ENCODE data around the gene MED10. TPM values are rescaled to one million over a fixed set of nuclear protein-coding genes. Genes with fewer than 3 reads are reported as not detected.

The MED10 gene
- polyA plus RNA-seq, 1 donor (not counting 4 experiments of a cell fraction or from before 2014, with no cell fraction given), result 38.8 TPM

- no peak overlapping the region for H3K4me2 ChIP-seq (ENCODE audit: control insufficient read depth, extremely low read depth, insufficient read depth, low read depth, low read length)
- no peaks in the 10 kb centered on the region for H3K27me3 ChIP-seq (ENCODE audit: control insufficient read depth, extremely low read depth, insufficient read depth, low read length)
- H3K9me3 ChIP-seq (ENCODE audit: control insufficient read depth, low read depth, low read length), result no peaks in the 10 kb centered on the region
- no peak for DNase-seq (ENCODE audit: low read depth, low spot score)
- dilution Hi-C loops (cut with MboI; ENCODE audit: extremely low pct_ligation_motif_present, low sequenced_read_pairs), result no loop called here
- H3K79me2 ChIP-seq (ENCODE audit: control insufficient read depth, insufficient read depth, low read length), result no peaks in the 10 kb centered on the region
- FAIRE-seq, result no peak
- H2AFZ ChIP-seq (ENCODE audit: control insufficient read depth, low read length), result no peak overlapping the region
- no peaks in the 10 kb centered on the region for H3K36me3 ChIP-seq (ENCODE audit: control insufficient read depth in 2 of 2, extremely low read depth in 1 of 2, insufficient read depth in 2 of 2, low read length in 2 of 2)
- H3K4me3 ChIP-seq (ENCODE audit: control insufficient read depth in 2 of 3, extremely low read depth in 1 of 3, insufficient read depth in 2 of 3, low read depth in 1 of 3, low read length in 3 of 3), result no peak overlapping the region
- no peak for TF ChIP-seq EZH2 (IDR thresholded peaks at IDR 0.05; ENCODE audit: low read length)
- TF ChIP-seq CTCF (optimal IDR thresholded peaks at IDR 0.05 in 1 of 3, IDR thresholded peaks at IDR 0.05 in 1 of 3, conservative IDR thresholded peaks at IDR 0.05 in 1 of 3; ENCODE audit: extremely low read depth in 1 of 3, insufficient read depth in 2 of 3, low read length in 3 of 3), result no peak
- no peaks in the 10 kb centered on the region for H4K20me1 ChIP-seq (ENCODE audit: control insufficient read depth, extremely low read depth, insufficient read depth, low read length)
- H3K9ac ChIP-seq (ENCODE audit: control insufficient read depth, extremely low read depth, insufficient read depth, low read length), result no peak overlapping the region
- no peak overlapping the region for H3K27ac ChIP-seq (ENCODE audit: control insufficient read depth, insufficient read depth, low read length)
- H3K9me1 ChIP-seq (ENCODE audit: control insufficient read depth, extremely low read depth, insufficient read depth, low read length), result no peaks in the 10 kb centered on the region
- no peaks in the 10 kb centered on the region for H3K4me1 ChIP-seq (ENCODE audit: control insufficient read depth, extremely low read depth, insufficient read depth, low read length)
Measured at GRCh38 chr5:6342689-6343315, 35.5 kb downstream of the MED10 start.

- dilution Hi-C loops (cut with MboI; ENCODE audit: extremely low pct_ligation_motif_present, low sequenced_read_pairs), result no loop called here
- TF ChIP-seq CTCF (optimal IDR thresholded peaks at IDR 0.05 in 1 of 3, IDR thresholded peaks at IDR 0.05 in 1 of 3, conservative IDR thresholded peaks at IDR 0.05 in 1 of 3; ENCODE audit: extremely low read depth in 1 of 3, insufficient read depth in 2 of 3, low read length in 3 of 3), result no peak
- TF ChIP-seq EZH2 (IDR thresholded peaks at IDR 0.05; ENCODE audit: low read length), result no peak
- no peaks in the 10 kb centered on the region for H4K20me1 ChIP-seq (ENCODE audit: control insufficient read depth, extremely low read depth, insufficient read depth, low read length)
- no peaks in the 10 kb centered on the region for H3K9me1 ChIP-seq (ENCODE audit: control insufficient read depth, extremely low read depth, insufficient read depth, low read length)
- H3K27ac ChIP-seq (ENCODE audit: control insufficient read depth, insufficient read depth, low read length), result no peak overlapping the region
- no peak overlapping the region for H2AFZ ChIP-seq (ENCODE audit: control insufficient read depth, low read length)
- H3K4me2 ChIP-seq (ENCODE audit: control insufficient read depth, extremely low read depth, insufficient read depth, low read depth, low read length), result no peak overlapping the region
- no peaks in the 10 kb centered on the region for H3K36me3 ChIP-seq (ENCODE audit: control insufficient read depth in 2 of 2, extremely low read depth in 1 of 2, insufficient read depth in 2 of 2, low read length in 2 of 2)
- FAIRE-seq, result no peak
- no peaks in the 10 kb centered on the region for H3K79me2 ChIP-seq (ENCODE audit: control insufficient read depth, insufficient read depth, low read length)
- no peak overlapping the region for H3K9ac ChIP-seq (ENCODE audit: control insufficient read depth, extremely low read depth, insufficient read depth, low read length)
- H3K4me3 ChIP-seq (ENCODE audit: control insufficient read depth in 2 of 3, extremely low read depth in 1 of 3, insufficient read depth in 2 of 3, low read depth in 1 of 3, low read length in 3 of 3), result no peak overlapping the region
- no peaks in the 10 kb centered on the region for H3K4me1 ChIP-seq (ENCODE audit: control insufficient read depth, extremely low read depth, insufficient read depth, low read length)
- no peaks in the 10 kb centered on the region for H3K9me3 ChIP-seq (ENCODE audit: control insufficient read depth, low read depth, low read length)
- no peak for DNase-seq (ENCODE audit: low read depth, low spot score)
- H3K27me3 ChIP-seq (ENCODE audit: control insufficient read depth, extremely low read depth, insufficient read depth, low read length), result no peaks in the 10 kb centered on the region
Measured at GRCh38 chr5:6340100-6340499, 38.2 kb downstream of the MED10 start.

Measured in keratinocyte (primary cell).